Measurements from ENCODE around the gene DDR2.
"Not testable (repeated sequence)": the region's sequence is repeated elsewhere in the genome, so short reads cannot be mapped to it uniquely, and the experiment has no call there.

Gene DDR2

DNA sequence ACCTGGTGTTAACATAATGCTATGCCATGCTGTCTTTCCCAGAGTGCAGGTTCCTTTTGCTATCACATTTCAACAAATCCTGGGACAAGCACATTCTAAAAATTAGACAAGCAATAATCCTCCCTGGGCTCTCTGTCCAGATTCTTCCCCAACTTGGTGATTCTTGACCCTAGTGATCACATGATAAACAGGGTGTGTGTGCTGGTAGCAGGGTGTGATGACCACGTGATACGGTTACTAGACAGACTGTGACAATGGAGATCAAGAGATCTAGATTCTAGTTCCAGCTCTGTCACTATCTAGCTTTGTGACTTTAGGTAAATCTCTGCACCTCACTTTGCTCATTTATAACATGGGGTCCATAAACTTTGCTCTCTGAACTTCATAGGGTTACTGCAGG lies 96.3 kb downstream of the DDR2 start:
- Histone ChIP-seq H3K4me3 (ENCODE audit: low read depth in 1 of 2, low read length in 2 of 2) (no peak overlapping the region), H3K4me1 (ENCODE audit: control insufficient read depth in 1 of 2, insufficient read depth in 2 of 2, low read length in 2 of 2) (peaks cover 0 to 3% of the 10 kb centered on the region in 2 donors), H3K27ac (ENCODE audit: low read depth, low read length) (no peak overlapping the region), H3K36me3 (ENCODE audit: control insufficient read depth in 1 of 2, insufficient read depth in 2 of 2, low read length in 2 of 2) (no peaks in the 10 kb centered on the region), H3K27me3 (ENCODE audit: control insufficient read depth in 1 of 2, insufficient read depth in 2 of 2, low read length in 2 of 2) (no peaks in the 10 kb centered on the region), H3K9me3 (ENCODE audit: control insufficient read depth in 1 of 2, low read length in 2 of 2) (no peaks in the 10 kb centered on the region), H3K9ac (ENCODE audit: low read depth in 1 of 2, low read length in 2 of 2) (no peak overlapping the region)

DNA sequence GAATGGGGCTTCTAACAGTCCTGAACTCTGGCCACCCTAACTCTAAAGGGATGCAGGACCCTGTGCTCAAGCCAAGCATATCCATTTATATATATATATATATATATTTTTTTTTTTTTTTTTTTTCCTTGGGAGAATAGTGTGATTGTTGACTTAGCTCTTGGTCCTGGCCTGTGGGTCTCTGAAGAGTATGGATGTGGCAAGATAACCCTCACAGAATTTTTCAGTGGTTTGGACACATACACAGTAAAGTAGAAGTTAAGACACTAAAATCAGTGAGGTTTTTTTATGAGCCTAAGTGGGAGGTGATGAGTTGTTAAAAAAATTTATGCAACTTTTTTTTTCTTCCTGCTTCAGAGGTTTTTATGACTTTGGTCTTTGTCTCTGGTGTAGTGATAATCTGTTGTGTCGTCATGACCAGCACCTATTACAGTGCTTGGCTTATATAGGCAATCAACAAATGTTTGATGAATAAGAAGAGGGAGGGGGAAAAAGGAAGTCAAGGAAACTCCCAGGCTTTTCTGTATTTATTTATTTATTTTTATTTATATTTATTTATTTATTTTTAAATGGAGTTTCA lies 97.0 kb downstream of the DDR2 start:
- H3K9me3 ChIP-seq (ENCODE audit: control insufficient read depth in 1 of 2, low read length in 2 of 2); H3K27ac ChIP-seq (ENCODE audit: low read depth, low read length); H3K9ac ChIP-seq (ENCODE audit: low read depth in 1 of 2, low read length in 2 of 2); H3K4me3 ChIP-seq (ENCODE audit: low read depth in 1 of 2, low read length in 2 of 2); H3K27me3 ChIP-seq (ENCODE audit: control insufficient read depth in 1 of 2, insufficient read depth in 2 of 2, low read length in 2 of 2); H3K36me3 ChIP-seq (ENCODE audit: control insufficient read depth in 1 of 2, insufficient read depth in 2 of 2, low read length in 2 of 2); H3K4me1 ChIP-seq (ENCODE audit: control insufficient read depth in 1 of 2, insufficient read depth in 2 of 2, low read length in 2 of 2): not testable (repeated sequence)

GRCh38 chr1:162732094-162732493 lies 99.8 kb downstream of the DDR2 start:
- H3K36me3 ChIP-seq (ENCODE audit: control insufficient read depth in 1 of 2, insufficient read depth in 2 of 2, low read length in 2 of 2) = no peaks in the 10 kb centered on the region
- no peak overlapping the region for H3K27ac ChIP-seq (ENCODE audit: low read depth, low read length)
- no peak overlapping the region for H3K4me3 ChIP-seq (ENCODE audit: low read depth in 1 of 2, low read length in 2 of 2)
- H3K9me3 ChIP-seq (ENCODE audit: control insufficient read depth in 1 of 2, low read length in 2 of 2) = no peaks in the 10 kb centered on the region
- H3K4me1 ChIP-seq (ENCODE audit: control insufficient read depth in 1 of 2, insufficient read depth in 2 of 2, low read length in 2 of 2) = peaks cover 0 to 7% of the 10 kb centered on the region in 2 donors
- no peak overlapping the region for H3K9ac ChIP-seq (ENCODE audit: low read depth in 1 of 2, low read length in 2 of 2)
- H3K27me3 ChIP-seq (ENCODE audit: control insufficient read depth in 1 of 2, insufficient read depth in 2 of 2, low read length in 2 of 2) = no peaks in the 10 kb centered on the region

- Histone ChIP-seq H3K27me3 (ENCODE audit: control insufficient read depth in 1 of 2, insufficient read depth in 2 of 2, low read length in 2 of 2) (no peaks in the 10 kb centered on the region), H3K36me3 (ENCODE audit: control insufficient read depth in 1 of 2, insufficient read depth in 2 of 2, low read length in 2 of 2) (no peaks in the 10 kb centered on the region), H3K4me1 (ENCODE audit: control insufficient read depth in 1 of 2, insufficient read depth in 2 of 2, low read length in 2 of 2) (peaks cover 0 to 7% of the 10 kb centered on the region in 2 donors), H3K27ac (ENCODE audit: low read depth, low read length) (no peak overlapping the region), H3K9me3 (ENCODE audit: control insufficient read depth in 1 of 2, low read length in 2 of 2) (no peaks in the 10 kb centered on the region), H3K9ac (ENCODE audit: low read depth in 1 of 2, low read length in 2 of 2) (no peak overlapping the region), H3K4me3 (ENCODE audit: low read depth in 1 of 2, low read length in 2 of 2) (no peak overlapping the region)
These were observed 100.5 kb downstream of the DDR2 start for GRCh38 chr1:162732566-162733335.

DNA sequence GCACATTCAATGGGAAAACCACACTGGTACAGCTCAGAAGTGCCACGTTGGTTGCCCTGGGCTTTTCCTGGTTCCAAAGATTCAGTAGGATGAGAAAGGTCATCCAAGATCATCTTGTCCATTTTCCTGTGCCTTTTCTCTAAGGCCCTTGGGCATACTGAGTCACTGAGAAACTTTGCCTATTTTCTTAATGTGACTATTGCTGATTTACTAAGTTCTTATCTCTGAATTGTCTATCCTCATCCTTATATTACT lies 101.0 kb downstream of the DDR2 start:
- no peaks in the 10 kb centered on the region for H3K36me3 ChIP-seq (ENCODE audit: control insufficient read depth in 1 of 2, insufficient read depth in 2 of 2, low read length in 2 of 2)
- H3K27ac ChIP-seq (ENCODE audit: low read depth, low read length) = no peak overlapping the region
- H3K27me3 ChIP-seq (ENCODE audit: control insufficient read depth in 1 of 2, insufficient read depth in 2 of 2, low read length in 2 of 2) = no peaks in the 10 kb centered on the region
- H3K4me3 ChIP-seq (ENCODE audit: low read depth in 1 of 2, low read length in 2 of 2) = no peak overlapping the region
- H3K4me1 ChIP-seq (ENCODE audit: control insufficient read depth in 1 of 2, insufficient read depth in 2 of 2, low read length in 2 of 2) = peaks cover 0 to 7% of the 10 kb centered on the region in 2 donors
- no peaks in the 10 kb centered on the region for H3K9me3 ChIP-seq (ENCODE audit: control insufficient read depth in 1 of 2, low read length in 2 of 2)
- no peak overlapping the region for H3K9ac ChIP-seq (ENCODE audit: low read depth in 1 of 2, low read length in 2 of 2)

- peaks cover 0 to 7% of the 10 kb centered on the region in 2 donors for H3K4me1 ChIP-seq (ENCODE audit: control insufficient read depth in 1 of 2, insufficient read depth in 2 of 2, low read length in 2 of 2)
- H3K27ac ChIP-seq (ENCODE audit: low read depth, low read length) = no peak overlapping the region
- H3K4me3 ChIP-seq (ENCODE audit: low read depth in 1 of 2, low read length in 2 of 2) = no peak overlapping the region
- H3K27me3 ChIP-seq (ENCODE audit: control insufficient read depth in 1 of 2, insufficient read depth in 2 of 2, low read length in 2 of 2) = no peaks in the 10 kb centered on the region
- no peak overlapping the region for H3K9ac ChIP-seq (ENCODE audit: low read depth in 1 of 2, low read length in 2 of 2)
- no peaks in the 10 kb centered on the region for H3K9me3 ChIP-seq (ENCODE audit: control insufficient read depth in 1 of 2, low read length in 2 of 2)
- no peaks in the 10 kb centered on the region for H3K36me3 ChIP-seq (ENCODE audit: control insufficient read depth in 1 of 2, insufficient read depth in 2 of 2, low read length in 2 of 2)
These were observed 101.8 kb downstream of the DDR2 start for GRCh38 chr1:162734047-162734446.

DNA sequence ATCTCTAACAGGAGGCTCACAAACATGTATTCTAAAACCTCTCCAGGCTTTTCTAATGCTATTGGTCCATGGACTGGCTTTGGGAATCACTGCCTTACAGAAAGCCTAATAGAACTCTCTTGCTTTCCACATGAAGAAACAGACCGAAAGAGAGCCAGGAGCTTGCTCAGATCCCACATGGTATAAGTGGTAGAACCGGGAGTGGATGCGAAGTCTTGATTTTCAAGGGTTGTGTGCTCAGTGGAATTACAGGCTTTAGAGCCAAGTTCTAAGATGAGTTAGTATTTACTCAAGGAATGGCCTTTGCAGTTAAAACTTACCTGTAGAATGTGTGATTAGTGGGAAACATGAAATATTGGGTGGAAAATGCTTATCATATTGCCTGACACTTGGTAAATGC lies 103.9 kb downstream of the DDR2 start:
- Histone ChIP-seq H3K9me3 (ENCODE audit: control insufficient read depth in 1 of 2, low read length in 2 of 2) (no peaks in the 10 kb centered on the region), H3K36me3 (ENCODE audit: control insufficient read depth in 1 of 2, insufficient read depth in 2 of 2, low read length in 2 of 2) (no peaks in the 10 kb centered on the region), H3K4me1 (ENCODE audit: control insufficient read depth in 1 of 2, insufficient read depth in 2 of 2, low read length in 2 of 2) (peaks cover 6 to 15% of the 10 kb centered on the region in 2 donors), H3K9ac (ENCODE audit: low read depth in 1 of 2, low read length in 2 of 2) (no peak overlapping the region), H3K27ac (ENCODE audit: low read depth, low read length) (no peak overlapping the region), H3K27me3 (ENCODE audit: control insufficient read depth in 1 of 2, insufficient read depth in 2 of 2, low read length in 2 of 2) (no peaks in the 10 kb centered on the region), H3K4me3 (ENCODE audit: low read depth in 1 of 2, low read length in 2 of 2) (no peak overlapping the region)

GRCh38 chr1:162736633-162737067 lies 104.4 kb downstream of the DDR2 start:
- Histone ChIP-seq H3K4me3 (ENCODE audit: low read depth in 1 of 2, low read length in 2 of 2) (no peak overlapping the region), H3K4me1 (ENCODE audit: control insufficient read depth in 1 of 2, insufficient read depth in 2 of 2, low read length in 2 of 2) (peaks cover 10 to 19% of the 10 kb centered on the region in 2 donors), H3K27ac (ENCODE audit: low read depth, low read length) (no peak overlapping the region), H3K27me3 (ENCODE audit: control insufficient read depth in 1 of 2, insufficient read depth in 2 of 2, low read length in 2 of 2) (no peaks in the 10 kb centered on the region), H3K9me3 (ENCODE audit: control insufficient read depth in 1 of 2, low read length in 2 of 2) (no peaks in the 10 kb centered on the region), H3K9ac (ENCODE audit: low read depth in 1 of 2, low read length in 2 of 2) (no peak overlapping the region), H3K36me3 (ENCODE audit: control insufficient read depth in 1 of 2, insufficient read depth in 2 of 2, low read length in 2 of 2) (no peaks in the 10 kb centered on the region)

- Histone ChIP-seq H3K4me3 (ENCODE audit: low read depth in 1 of 2, low read length in 2 of 2) (no peak overlapping the region), H3K9ac (ENCODE audit: low read depth in 1 of 2, low read length in 2 of 2) (no peak overlapping the region), H3K36me3 (ENCODE audit: control insufficient read depth in 1 of 2, insufficient read depth in 2 of 2, low read length in 2 of 2) (no peaks in the 10 kb centered on the region), H3K27ac (ENCODE audit: low read depth, low read length) (no peak overlapping the region), H3K9me3 (ENCODE audit: control insufficient read depth in 1 of 2, low read length in 2 of 2) (no peaks in the 10 kb centered on the region), H3K4me1 (ENCODE audit: control insufficient read depth in 1 of 2, insufficient read depth in 2 of 2, low read length in 2 of 2) (peaks cover 11 to 13% of the 10 kb centered on the region in 2 donors), H3K27me3 (ENCODE audit: control insufficient read depth in 1 of 2, insufficient read depth in 2 of 2, low read length in 2 of 2) (no peaks in the 10 kb centered on the region)
These were observed 108.5 kb downstream of the DDR2 start for GRCh38 chr1:162740755-162741154.

GRCh38 chr1:162741574-162741973 lies 109.3 kb downstream of the DDR2 start:
- no peaks in the 10 kb centered on the region for H3K27me3 ChIP-seq (ENCODE audit: control insufficient read depth in 1 of 2, insufficient read depth in 2 of 2, low read length in 2 of 2)
- H3K4me1 ChIP-seq (ENCODE audit: control insufficient read depth in 1 of 2, insufficient read depth in 2 of 2, low read length in 2 of 2) = peaks cover 11 to 13% of the 10 kb centered on the region in 2 donors

More at GRCh38 chr1:162741574-162741973, 109.3 kb downstream of the DDR2 start:
- Histone ChIP-seq H3K9ac (ENCODE audit: low read depth in 1 of 2, low read length in 2 of 2) (no peak overlapping the region), H3K4me3 (ENCODE audit: low read depth in 1 of 2, low read length in 2 of 2) (no peak overlapping the region), H3K36me3 (ENCODE audit: control insufficient read depth in 1 of 2, insufficient read depth in 2 of 2, low read length in 2 of 2) (no peaks in the 10 kb centered on the region), H3K9me3 (ENCODE audit: control insufficient read depth in 1 of 2, low read length in 2 of 2) (no peaks in the 10 kb centered on the region), H3K27ac (ENCODE audit: low read depth, low read length) (no peak overlapping the region)
